Erythroblast (primary cell): ENCODE measurements around the gene SERPINF2.
"Not testable (repeated sequence)": the region's sequence is repeated elsewhere in the genome, so short reads cannot be mapped to it uniquely, and the experiment has no call there.

Source experiments
- DNase-seq, 2 experiments: peaks; one replicate each; lab custom pipeline; 2025; lab: John Stamatoyannopoulos, UW
- GATA1 ChIP-seq: IDR thresholded peaks from 2 replicates; pipeline ENCODE4 v1.6.1; 2011; ENCODE audit warnings: low read depth, mild to moderate bottlenecking, control low read depth, low read length, moderate library complexity
- POLR2A ChIP-seq: IDR thresholded peaks from 2 replicates; pipeline ENCODE4 v1.6.1; 2011; ENCODE audit warnings: mild to moderate bottlenecking, low read length

Gene SERPINF2

DNA sequence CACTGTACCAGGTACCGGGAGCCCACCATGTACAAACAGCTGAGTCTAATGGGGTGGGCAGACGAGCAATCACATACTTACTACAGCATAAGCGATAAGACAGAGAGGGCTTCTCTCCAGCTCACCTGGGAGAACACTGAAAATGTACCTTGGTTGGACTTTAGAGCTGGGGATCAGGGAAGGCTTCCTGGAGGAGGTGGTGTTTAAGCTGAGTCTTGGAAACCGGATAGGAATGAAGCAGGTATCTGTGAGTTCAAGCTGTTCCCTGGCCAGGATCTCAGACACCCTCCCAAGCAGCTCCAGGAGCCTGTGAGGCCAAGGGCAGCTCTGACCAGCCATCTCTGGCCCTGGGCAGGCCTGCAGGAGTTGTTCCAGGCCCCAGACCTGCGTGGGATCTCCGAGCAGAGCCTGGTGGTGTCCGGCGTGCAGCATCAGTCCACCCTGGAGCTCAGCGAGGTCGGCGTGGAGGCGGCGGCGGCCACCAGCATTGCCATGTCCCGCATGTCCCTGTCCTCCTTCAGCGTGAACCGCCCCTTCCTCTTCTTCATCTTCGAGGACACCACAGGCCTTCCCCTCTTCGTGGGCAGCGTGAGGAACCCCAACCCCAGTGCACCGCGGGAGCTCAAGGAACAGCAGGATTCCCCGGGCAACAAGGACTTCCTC, 11.2 kb downstream of the SERPINF2 start:
- TF ChIP-seq POLR2A, result no peak
- TF ChIP-seq GATA1, result no peak
- DNase-seq, result no peak

DNA sequence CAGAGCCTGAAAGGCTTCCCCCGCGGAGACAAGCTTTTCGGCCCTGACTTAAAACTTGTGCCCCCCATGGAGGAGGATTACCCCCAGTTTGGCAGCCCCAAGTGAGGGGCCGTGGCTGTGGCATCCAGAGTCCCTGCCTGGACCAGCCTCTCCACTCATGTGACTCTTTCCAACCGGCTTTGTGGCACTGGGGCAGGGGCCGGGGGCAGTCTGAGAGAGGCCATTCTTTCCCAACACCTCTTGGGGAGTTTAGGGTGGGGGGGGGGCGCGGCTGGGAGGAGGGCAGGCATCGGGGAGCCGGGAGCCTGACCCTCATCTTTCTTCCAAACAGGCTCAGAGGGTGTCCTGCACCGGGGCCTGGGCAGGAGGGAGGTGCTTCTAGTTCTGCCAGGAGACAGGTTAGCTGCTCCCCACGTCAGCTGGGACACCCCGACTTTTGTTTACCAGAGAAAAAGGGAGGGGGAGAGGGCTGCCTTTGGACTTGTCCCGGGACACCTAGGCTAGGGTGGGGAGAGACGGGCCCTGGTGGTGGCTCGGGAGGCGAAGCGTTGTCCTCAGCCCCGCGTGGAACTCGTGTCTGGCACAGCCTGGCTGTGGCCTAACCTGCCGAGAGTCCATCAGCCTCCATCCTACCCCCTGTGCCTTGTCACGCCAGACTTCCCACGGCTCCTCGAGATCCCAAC, 11.9 kb downstream of the SERPINF2 start:
- TF ChIP-seq POLR2A (no peak), GATA1 (no peak)
- no peak for DNase-seq

DNA sequence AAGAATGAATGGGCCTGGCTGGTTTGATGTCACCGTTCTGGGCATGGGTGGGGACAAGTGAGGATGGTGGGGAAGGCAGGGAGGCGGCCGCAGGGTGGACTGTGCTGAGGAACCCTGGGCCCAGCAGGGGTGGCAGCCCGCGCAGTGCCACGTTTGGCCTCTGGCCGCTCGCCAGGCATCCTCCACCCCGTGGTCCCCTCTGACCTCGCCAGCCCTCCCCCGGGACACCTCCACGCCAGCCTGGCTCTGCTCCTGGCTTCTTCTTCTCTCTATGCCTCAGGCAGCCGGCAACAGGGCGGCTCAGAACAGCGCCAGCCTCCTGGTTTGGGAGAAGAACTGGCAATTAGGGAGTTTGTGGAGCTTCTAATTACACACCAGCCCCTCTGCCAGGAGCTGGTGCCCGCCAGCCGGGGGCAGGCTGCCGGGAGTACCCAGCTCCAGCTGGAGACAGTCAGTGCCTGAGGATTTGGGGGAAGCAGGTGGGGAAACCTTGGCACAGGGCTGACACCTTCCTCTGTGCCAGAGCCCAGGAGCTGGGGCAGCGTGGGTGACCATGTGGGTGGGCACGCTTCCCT, 12.7 kb downstream of the SERPINF2 start:
- DNase-seq, result no peak
- no peak for TF ChIP-seq GATA1
- TF ChIP-seq POLR2A, result no peak

DNA sequence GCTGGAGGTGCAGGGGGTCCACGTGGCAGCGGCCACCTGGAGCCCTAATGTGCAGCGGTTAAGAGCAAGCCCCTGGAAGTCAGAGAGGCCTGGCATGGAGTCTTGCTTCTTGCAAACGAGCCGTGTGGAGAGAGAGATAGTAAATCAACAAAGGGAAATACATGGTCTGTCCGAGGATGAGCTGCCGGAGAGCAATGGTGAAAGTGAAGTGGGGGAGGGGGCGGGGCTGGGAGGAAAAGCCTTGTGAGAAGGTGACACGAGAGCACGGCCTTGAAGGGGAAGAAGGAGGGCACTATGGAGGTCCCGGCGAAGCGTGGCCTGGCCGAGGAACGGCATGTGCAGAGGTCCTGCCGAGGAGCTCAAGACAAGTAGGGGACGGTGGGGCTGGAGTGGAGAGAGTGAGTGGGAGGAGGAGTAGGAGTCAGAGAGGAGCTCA, 13.2 kb downstream of the SERPINF2 start:
- TF ChIP-seq GATA1, result no peak
- no peak for TF ChIP-seq POLR2A
- DNase-seq, result no peak

DNA sequence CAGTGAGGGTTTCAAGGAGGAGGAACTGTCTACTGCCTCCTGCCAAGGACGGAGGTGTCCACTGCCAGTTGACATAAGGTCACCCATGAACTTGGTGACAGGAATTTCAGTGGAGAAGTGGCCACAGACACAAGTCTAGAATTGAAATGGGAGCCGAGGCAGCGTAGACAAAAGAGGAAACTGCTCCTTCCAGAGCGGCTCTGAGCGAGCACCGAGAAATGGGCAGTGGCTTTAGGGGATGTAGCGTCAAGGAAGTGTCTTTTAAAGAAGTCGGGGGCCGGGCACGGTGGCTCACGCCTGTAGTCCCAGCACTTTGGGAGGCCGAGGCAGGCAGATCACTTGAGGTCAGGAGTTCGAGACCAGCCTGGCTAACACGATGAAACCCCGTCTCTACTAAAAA, 16.1 kb downstream of the SERPINF2 start:
- no peak for TF ChIP-seq POLR2A
- TF ChIP-seq GATA1, result no peak
- DNase-seq, result no peak

DNA sequence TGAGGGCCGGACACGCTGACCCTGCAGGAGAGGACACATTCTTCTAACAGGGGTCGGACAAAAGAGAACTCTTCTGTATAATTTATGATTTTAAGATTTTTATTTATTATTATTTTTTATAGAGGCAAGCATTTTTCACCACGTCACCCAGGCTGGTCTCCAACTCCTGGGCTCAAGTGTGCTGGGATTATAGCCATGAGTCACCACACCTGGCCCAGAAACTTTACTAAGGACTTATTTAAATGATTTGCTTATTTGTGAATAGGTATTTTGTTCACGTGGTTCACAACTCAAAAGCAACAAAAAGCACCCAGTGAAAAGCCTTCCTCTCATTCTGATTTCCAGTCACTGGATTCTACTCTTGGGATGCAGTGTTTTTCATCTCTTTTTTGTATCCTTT, 16.9 kb downstream of the SERPINF2 start:
- TF ChIP-seq GATA1, result no peak
- no peak for TF ChIP-seq POLR2A

DNA sequence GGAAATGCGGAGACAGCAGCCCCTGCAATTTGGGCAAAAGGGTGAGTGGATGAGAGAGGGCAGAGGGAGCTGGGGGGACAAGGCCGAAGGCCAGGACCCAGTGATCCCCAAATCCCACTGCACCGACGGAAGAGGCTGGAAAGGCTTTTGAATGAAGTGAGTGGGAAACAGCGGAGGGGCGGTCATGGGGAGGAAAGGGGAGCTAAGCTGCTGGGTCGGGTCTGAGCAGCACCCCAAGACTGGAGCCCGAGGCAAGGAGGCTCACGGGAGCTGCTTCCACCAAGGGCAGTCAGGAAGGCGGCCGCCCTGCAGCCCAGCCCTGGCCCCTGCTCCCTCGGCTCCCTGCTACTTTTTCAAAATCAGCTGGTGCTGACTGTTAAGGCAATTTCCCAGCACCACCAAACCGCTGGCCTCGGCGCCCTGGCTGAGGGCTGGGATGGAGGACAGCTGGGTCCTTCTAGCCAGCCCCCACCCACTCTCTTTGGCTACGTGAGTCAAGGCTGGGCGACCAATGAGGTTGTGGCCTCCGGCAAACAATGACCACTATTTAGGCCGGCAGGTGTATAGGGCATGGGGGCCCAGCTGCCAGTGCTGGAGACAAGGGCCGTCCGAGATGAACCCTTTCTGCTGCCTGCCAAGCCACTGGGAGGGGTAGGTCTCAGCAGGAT, 19.7 kb downstream of the SERPINF2 start:
- TF ChIP-seq POLR2A (no peak), GATA1 (no peak)
- DNase-seq, result peak in 1 of 2 experiments; percentile 57

More for the DNA sequence above, 16.9 kb downstream of the SERPINF2 start:
- no peak for DNase-seq

DNA sequence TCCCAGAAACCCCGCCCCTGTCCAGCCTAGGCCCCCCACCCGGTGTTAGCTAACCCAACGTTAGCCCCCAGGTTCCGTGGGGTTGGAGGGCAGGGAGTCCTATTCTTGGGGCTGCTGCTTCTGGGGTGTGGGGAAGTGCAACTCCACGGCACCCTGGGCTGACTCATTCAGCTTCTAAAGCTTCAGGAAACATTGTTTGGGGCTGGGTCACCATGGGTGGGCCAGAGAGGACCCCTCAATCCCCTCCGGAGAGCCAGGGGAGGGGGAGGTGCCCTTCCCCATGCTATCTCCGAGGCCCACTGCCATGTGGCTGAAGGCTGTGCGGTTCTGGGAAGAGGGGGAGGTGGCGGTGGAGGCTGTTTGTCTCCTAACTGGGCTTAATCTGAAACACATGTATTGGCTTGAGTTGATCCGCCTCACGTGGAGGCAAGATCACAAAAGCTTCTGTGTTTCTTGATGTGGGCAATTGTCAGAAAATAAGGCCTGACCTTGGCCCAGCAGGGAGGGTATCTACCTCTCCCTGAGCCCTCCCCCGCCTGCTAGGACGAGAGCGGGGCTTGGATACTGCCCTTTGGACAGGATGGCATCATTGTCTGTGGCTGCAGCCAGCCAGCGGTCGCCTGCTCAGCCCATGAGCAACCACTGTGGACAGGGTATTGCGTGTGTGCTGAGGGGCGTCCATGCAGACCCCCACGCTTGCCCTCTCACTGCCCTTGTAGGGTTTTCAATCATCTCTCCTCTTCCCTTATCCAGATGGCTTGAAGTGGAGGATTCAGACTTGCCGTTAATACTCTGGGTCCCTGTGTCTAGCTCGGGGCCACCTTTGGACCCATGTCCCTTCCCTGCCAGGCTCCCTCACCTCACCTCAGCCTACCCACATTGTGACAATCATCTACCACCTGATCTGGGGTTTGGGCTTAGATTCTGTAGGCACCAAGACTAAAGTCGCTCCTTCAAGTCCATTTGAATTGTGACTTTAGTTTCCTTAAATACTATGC, 20.5 kb downstream of the SERPINF2 start:
- DNase-seq, result peak; percentile 59 to 80
- no peak for TF ChIP-seq POLR2A

DNA sequence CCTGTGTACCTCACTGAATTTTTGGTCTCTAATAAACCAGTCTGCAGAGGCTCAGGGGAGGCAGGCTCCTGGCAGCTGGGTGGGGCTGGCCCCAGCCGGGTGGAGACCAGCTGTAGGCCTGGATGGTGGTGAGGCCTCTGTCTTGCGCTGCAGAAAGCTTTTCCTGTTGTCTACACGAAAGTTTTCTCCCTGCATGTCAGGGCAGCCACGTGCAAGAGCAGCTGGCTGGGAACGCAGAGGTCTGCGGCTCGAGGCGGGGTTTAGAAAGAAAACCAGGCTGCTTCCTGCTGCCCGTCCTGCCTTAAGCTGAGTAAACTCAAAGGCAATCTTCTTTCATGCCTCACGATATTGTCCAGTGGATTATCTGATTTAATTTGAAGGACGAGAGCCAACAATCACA, 21.6 kb downstream of the SERPINF2 start:
- TF ChIP-seq GATA1 (no peak), POLR2A (no peak)
- peak; percentile 69 to 75 for DNase-seq

DNA sequence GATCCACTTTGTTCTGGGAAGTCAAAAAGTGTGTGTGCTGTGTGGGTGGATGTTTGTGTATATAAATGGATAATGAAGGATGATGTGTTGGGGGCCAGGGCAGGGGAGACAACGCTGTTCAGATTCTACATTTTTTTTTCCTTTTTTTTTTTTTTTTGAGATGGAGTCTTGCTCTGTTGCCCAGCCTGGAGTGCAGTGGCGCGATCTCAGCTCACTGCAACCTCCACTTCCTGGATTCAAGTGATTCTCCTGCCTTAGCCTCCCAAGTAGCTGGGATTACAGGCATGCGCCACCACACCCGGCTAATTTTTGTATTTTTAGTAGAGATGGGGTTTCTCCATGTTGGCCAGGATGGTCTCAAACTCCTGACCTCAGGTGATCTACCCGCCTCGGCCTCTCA, 22.0 kb downstream of the SERPINF2 start:
- not testable (repeated sequence) for DNase-seq

DNA sequence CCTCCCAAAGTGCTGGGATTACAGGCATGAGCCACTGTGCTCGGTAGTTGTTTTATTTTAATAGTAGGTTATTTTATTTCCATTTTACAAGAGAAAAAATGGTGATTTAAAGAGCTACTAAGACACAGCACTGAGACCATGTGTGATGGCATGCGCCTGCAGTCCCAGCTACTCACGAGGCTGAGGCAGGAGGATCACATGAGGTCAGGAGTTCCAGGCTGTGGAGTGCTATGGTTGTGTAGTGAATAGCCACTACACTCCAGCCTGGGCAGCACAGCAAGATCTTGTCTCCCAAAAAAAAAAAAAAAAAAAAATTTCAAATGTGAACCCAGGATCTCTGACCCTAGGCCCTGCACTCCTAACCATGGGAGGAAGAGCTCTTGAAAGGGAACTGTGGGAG, 22.9 kb downstream of the SERPINF2 start:
- no peak for TF ChIP-seq GATA1
- TF ChIP-seq POLR2A, result no peak
- DNase-seq, result no peak

DNA sequence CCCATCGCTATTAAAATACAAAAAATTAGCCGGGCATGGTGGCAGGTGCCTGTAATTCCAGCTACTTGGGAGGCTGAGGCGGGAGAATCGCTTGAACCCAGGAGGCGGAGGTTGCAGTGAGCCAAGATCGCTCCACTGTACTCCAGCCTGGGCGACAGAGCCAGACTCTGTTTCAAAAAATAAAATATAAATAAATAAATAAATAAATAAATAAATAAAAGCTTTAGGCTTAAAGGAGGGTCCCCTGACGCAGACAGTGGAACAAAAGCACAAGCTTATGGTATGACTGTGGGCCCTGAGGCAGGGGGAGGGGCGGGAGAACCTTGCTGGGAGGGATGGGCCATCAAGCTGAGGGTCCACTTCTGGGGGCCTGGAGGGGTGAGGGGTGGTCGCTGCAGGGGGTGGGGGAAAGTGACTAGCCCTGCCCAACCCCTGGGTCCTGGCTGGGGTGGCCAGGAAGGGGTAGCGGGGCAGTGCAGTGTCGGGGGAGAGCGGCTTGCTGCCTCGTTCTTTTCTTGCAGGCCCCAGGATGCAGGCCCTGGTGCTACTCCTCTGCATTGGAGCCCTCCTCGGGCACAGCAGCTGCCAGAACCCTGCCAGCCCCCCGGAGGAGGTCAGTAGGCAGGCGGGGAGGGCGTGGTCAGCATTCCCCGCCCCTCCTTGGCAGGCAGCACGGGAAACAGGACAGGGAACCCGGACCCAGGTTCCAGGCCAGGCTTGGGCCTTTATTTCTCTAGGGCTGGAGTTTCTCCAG, 23.9 kb downstream of the SERPINF2 start:
- no peak for DNase-seq
- no peak for TF ChIP-seq GATA1
- no peak for TF ChIP-seq POLR2A
